H9 (cell line): ENCODE data around the gene CRY1. TPM values are rescaled to one million over a fixed set of nuclear protein-coding genes. Genes with fewer than 3 reads are reported as not detected.

ENCODE experiments used
- DNase-seq: peaks from one replicate; pipeline ENCODE4 v3.0.0-alpha.2; 2017
- H2AFZ ChIP-seq: one replicate; pipeline ENCODE4 v1.6.1; 2013; ENCODE audit warnings: mild to moderate bottlenecking, low read length, control low read depth, moderate library complexity
- H2AK5ac ChIP-seq: 2 replicates; pipeline ENCODE4 v1.6.1; 2013; ENCODE audit warnings: low read length, control low read depth, mixed read lengths; ENCODE audit not compliant: insufficient read length
- H2BK120ac ChIP-seq: one replicate; pipeline ENCODE4 v1.6.1; 2013; ENCODE audit warnings: low read depth, mild to moderate bottlenecking, low read length, control low read depth, inconsistent platforms; ENCODE audit not compliant: poor library complexity, severe bottlenecking
- H2BK12ac ChIP-seq: 2 replicates; pipeline ENCODE4 v1.6.1; 2013; ENCODE audit warnings: low read length, control low read depth, mixed read lengths, low read depth; ENCODE audit not compliant: insufficient read length
- H2BK15ac ChIP-seq: 2 replicates; pipeline ENCODE4 v1.6.1; 2013; ENCODE audit warnings: low read depth, low read length, control low read depth
- H2BK20ac ChIP-seq: one replicate; pipeline ENCODE4 v1.6.1; 2013; ENCODE audit warnings: low read depth, mild to moderate bottlenecking, low read length, control low read depth, inconsistent platforms; ENCODE audit not compliant: poor library complexity, severe bottlenecking
- H2BK5ac ChIP-seq: 2 replicates; pipeline ENCODE4 v1.6.1; 2013; ENCODE audit warnings: low read length, control low read depth, mixed read lengths; ENCODE audit not compliant: insufficient read length
- H3K14ac ChIP-seq: 2 replicates; pipeline ENCODE4 v1.6.1; 2013; ENCODE audit warnings: low read length, control low read depth; ENCODE audit not compliant: insufficient read depth
- H3K18ac ChIP-seq: 2 replicates; pipeline ENCODE4 v1.6.1; 2013; ENCODE audit warnings: low read depth, mild to moderate bottlenecking, mixed read lengths, low read length, control low read depth; ENCODE audit not compliant: insufficient read length
- H3K23ac ChIP-seq: 2 replicates; pipeline ENCODE4 v1.6.1; 2013; ENCODE audit warnings: low read length, control low read depth, mixed read lengths, low read depth; ENCODE audit not compliant: insufficient read length
- H3K23me2 ChIP-seq: 2 replicates; pipeline ENCODE4 v1.6.1; 2013; ENCODE audit warnings: low read depth, mild to moderate bottlenecking, mixed read lengths, low read length, control low read depth; ENCODE audit not compliant: insufficient read length, poor library complexity, severe bottlenecking
- H3K27ac ChIP-seq: 2 replicates; pipeline ENCODE4 v1.5.1; 2013; ENCODE audit warnings: low read length, control low read depth, mixed read lengths, low read depth; ENCODE audit not compliant: insufficient read length
- H3K27me3 ChIP-seq: 2 replicates; pipeline ENCODE4 v1.6.1; 2013; ENCODE audit warnings: low read length, control low read depth, inconsistent platforms; ENCODE audit not compliant: insufficient read depth
- H3K4ac ChIP-seq: 2 replicates; pipeline ENCODE4 v1.6.1; 2013; ENCODE audit warnings: low read depth, mild to moderate bottlenecking, control low read depth, inconsistent platforms, low read length, moderate library complexity
- H3K4me1 ChIP-seq: 2 replicates; pipeline ENCODE4 v1.6.1; 2013; ENCODE audit warnings: low read length, control low read depth, inconsistent platforms; ENCODE audit not compliant: insufficient read depth
- H3K4me2 ChIP-seq: 2 replicates; pipeline ENCODE4 v1.6.1; 2013; ENCODE audit warnings: low read length, control low read depth, mixed read lengths; ENCODE audit not compliant: insufficient read length, insufficient read depth
- H3K56ac ChIP-seq: 2 replicates; pipeline ENCODE4 v1.6.1; 2013; ENCODE audit warnings: low read depth, mild to moderate bottlenecking, mixed read lengths, low read length, control low read depth; ENCODE audit not compliant: insufficient read length
- H3K79me1 ChIP-seq: 2 replicates; pipeline ENCODE4 v1.6.1; 2013; ENCODE audit warnings: low read depth, mild to moderate bottlenecking, moderate library complexity, low read length, control low read depth, inconsistent platforms; ENCODE audit not compliant: insufficient read depth, poor library complexity, severe bottlenecking
- H3K79me2 ChIP-seq: 2 replicates; pipeline ENCODE4 v1.6.1; 2013; ENCODE audit warnings: low read length, control low read depth, inconsistent platforms; ENCODE audit not compliant: insufficient read depth
- H3K9ac ChIP-seq: 2 replicates; pipeline ENCODE4 v1.6.1; 2013; ENCODE audit warnings: low read length, control low read depth, mixed read lengths; ENCODE audit not compliant: insufficient read length; ENCODE audit errors: extremely low read depth
- H3K9me3 ChIP-seq: one replicate; pipeline ENCODE4 v1.6.1; 2013; ENCODE audit warnings: low read depth, low read length, inconsistent platforms; ENCODE audit not compliant: control insufficient read depth
- H3T11ph ChIP-seq: one replicate; pipeline ENCODE4 v1.6.1; 2013; ENCODE audit warnings: mild to moderate bottlenecking, low read length, control low read depth, inconsistent platforms
- H4K20me1 ChIP-seq: one replicate; pipeline ENCODE4 v1.6.1; 2013; ENCODE audit not compliant: control insufficient read depth, insufficient read length, insufficient read depth
- H4K5ac ChIP-seq: 2 replicates; pipeline ENCODE4 v1.6.1; 2013; ENCODE audit warnings: low read depth, mild to moderate bottlenecking, mixed read lengths, low read length, control low read depth; ENCODE audit not compliant: insufficient read length
- H4K8ac ChIP-seq: replicated peaks from 2 replicates; pipeline ENCODE4 v1.6.1; 2013; ENCODE audit warnings: low read length, control low read depth, mixed read lengths, low read depth; ENCODE audit not compliant: insufficient read length
- H4K91ac ChIP-seq: 2 replicates; pipeline ENCODE4 v1.6.1; 2013; ENCODE audit warnings: low read depth, mild to moderate bottlenecking, moderate library complexity, mixed read lengths, low read length, control low read depth; ENCODE audit not compliant: insufficient read length
- H3K27ac Mint-ChIP-seq, 3 experiments: 2 replicates in 2 of 3; 3 replicates in 1 of 3; pipeline ENCODE4 v1.8.0; 2020 to 2021; ENCODE audit warnings: mixed read lengths in 3 of 3, mild to moderate bottlenecking in 1 of 3, moderate library complexity in 1 of 3
- H3K27me3 Mint-ChIP-seq: 2 replicates; pipeline ENCODE4 v1.8.0; 2021; ENCODE audit warnings: low read depth, mild to moderate bottlenecking, moderate library complexity, mixed read lengths
- H3K36me3 Mint-ChIP-seq, 3 experiments: 2 replicates in 2 of 3; 3 replicates in 1 of 3; pipeline ENCODE4 v1.8.0; 2020 to 2021; ENCODE audit warnings: low read depth in 3 of 3, mixed read lengths in 3 of 3; ENCODE audit not compliant: insufficient read depth in 1 of 3
- H3K4me1 Mint-ChIP-seq, 2 experiments: 2 replicates each; pipeline ENCODE4 v1.8.0; 2020; ENCODE audit warnings: mixed read lengths in 2 of 2
- H3K4me3 Mint-ChIP-seq, 2 experiments: 2 replicates in 1 of 2; 3 replicates in 1 of 2; pipeline ENCODE4 v1.8.0; 2020 to 2021; ENCODE audit warnings: mild to moderate bottlenecking in 2 of 2, mixed read lengths in 2 of 2, moderate library complexity in 1 of 2
- H3K9me3 Mint-ChIP-seq, 2 experiments: 2 replicates in 1 of 2; 3 replicates in 1 of 2; pipeline ENCODE4 v1.8.0; 2020; ENCODE audit warnings: mild to moderate bottlenecking in 2 of 2, mixed read lengths in 2 of 2, moderate library complexity in 1 of 2
- WGBS: extraction: QIAGEN DNeasy Blood & Tissue Kit; methylation state at CpG from one replicate; pipeline ENCODE4 v1.1.7; 2013; ENCODE audit warnings: missing lambda C conversion rate, low lambda C conversion rate, mixed read lengths; ENCODE audit not compliant: insufficient read length; ENCODE audit errors: extremely low coverage; 5-methylcytosine and 5-hydroxymethylcytosine counted together
- total RNA-seq: library from RNA; stranded (reverse); gene quantifications from 2 replicates; pipeline ENCODE4 v1.2.1, GENCODE V29; 2021
- TF ChIP-seq, protein P1 (sequence below): fragments of 200-600 bp; sonication (generic); conservative IDR thresholded peaks from 3 replicates; pipeline ENCODE4 v1.8.0; 2021; ENCODE audit warnings: antibody characterized with exemption, mild to moderate bottlenecking

Gene CRY1
- total RNA-seq, 1 experiment from 2014 or later = 23.5 TPM

DNA sequence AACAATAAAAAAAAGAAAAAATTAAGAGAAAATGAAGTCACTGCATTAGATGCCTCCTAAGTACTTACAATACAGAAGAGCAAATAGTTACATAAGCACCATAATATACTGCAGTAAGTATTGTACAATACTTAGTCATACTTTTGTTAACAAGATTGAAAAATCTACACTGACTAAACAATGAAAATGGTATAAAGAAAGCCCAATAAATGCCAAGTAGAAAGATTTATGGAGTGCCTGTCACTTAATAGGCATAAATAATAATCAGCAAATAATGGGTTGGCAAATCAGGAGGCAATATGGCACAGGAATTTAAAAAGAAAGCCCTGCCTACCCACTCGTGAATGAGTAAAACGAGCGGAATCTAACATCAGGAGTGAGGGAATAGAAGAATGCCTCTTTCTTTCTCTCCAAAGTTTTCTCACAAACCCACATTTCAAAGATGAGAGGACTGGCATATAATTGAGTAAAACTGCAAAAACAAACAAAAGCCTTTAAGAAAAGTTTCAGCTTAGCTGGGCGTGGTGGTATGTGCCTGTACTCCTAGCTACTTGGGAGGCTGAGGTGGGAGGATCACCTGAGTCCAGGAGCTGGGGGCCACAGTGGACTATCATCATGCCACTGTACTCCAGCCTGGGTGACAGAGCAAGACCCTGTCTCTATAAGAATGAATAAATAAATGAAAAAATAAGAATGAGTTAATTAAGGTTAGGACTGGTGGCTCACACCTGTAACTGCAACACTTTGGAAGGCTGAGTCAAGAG, 36.1 kb downstream of the CRY1 start:
- H3K27ac Mint-ChIP-seq = no peak overlapping the region
- H2BK15ac ChIP-seq = no peak overlapping the region
- H3K56ac ChIP-seq = no peak overlapping the region
- H2AFZ ChIP-seq = no peak overlapping the region
- TF ChIP-seq, protein P1, sequence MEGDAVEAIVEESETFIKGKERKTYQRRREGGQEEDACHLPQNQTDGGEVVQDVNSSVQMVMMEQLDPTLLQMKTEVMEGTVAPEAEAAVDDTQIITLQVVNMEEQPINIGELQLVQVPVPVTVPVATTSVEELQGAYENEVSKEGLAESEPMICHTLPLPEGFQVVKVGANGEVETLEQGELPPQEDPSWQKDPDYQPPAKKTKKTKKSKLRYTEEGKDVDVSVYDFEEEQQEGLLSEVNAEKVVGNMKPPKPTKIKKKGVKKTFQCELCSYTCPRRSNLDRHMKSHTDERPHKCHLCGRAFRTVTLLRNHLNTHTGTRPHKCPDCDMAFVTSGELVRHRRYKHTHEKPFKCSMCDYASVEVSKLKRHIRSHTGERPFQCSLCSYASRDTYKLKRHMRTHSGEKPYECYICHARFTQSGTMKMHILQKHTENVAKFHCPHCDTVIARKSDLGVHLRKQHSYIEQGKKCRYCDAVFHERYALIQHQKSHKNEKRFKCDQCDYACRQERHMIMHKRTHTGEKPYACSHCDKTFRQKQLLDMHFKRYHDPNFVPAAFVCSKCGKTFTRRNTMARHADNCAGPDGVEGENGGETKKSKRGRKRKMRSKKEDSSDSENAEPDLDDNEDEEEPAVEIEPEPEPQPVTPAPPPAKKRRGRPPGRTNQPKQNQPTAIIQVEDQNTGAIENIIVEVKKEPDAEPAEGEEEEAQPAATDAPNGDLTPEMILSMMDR = no peak; the same call in 2 of the 3 replicates
- no peak overlapping the region for H3K27ac ChIP-seq
- peaks cover 12 to 13% of the 10 kb centered on the region in 2 experiments for H3K9me3 Mint-ChIP-seq
- peaks cover 4 to 15% (median 5%) of the 10 kb centered on the region in 3 experiments; a peak in 5 of 7 replicates for H3K36me3 Mint-ChIP-seq
- no peak overlapping the region for H2AK5ac ChIP-seq
- H2BK20ac ChIP-seq = no peak overlapping the region
- H3K4ac ChIP-seq = no peak overlapping the region
- H4K8ac ChIP-seq = no peak overlapping the region
- H4K91ac ChIP-seq = no peak overlapping the region
- no peak overlapping the region for H2BK5ac ChIP-seq
- H3K9ac ChIP-seq = no peak overlapping the region
- no peaks in the 10 kb centered on the region for H4K20me1 ChIP-seq
- no peaks in the 10 kb centered on the region for H3K79me2 ChIP-seq
- H3K4me1 ChIP-seq = no peaks in the 10 kb centered on the region
- no peak overlapping the region for H3K23ac ChIP-seq
- H3K18ac ChIP-seq = no peak overlapping the region
- no peak overlapping the region for H2BK120ac ChIP-seq
- H3K79me1 ChIP-seq = no peaks in the 10 kb centered on the region
- H3T11ph ChIP-seq = no peak overlapping the region
- H3K23me2 ChIP-seq = no peaks in the 10 kb centered on the region
- no peak overlapping the region for H3K14ac ChIP-seq
- H3K4me3 Mint-ChIP-seq = no peak overlapping the region
- H3K4me2 ChIP-seq = no peak overlapping the region
- no peak overlapping the region for H4K5ac ChIP-seq
- no peaks in the 10 kb centered on the region for H3K9me3 ChIP-seq
- no peaks in the 10 kb centered on the region for H3K27me3 ChIP-seq
- no peaks in the 10 kb centered on the region for H3K27me3 Mint-ChIP-seq
- H3K4me1 Mint-ChIP-seq = peaks cover 4 to 7% of the 10 kb centered on the region in 2 experiments; a peak in 3 of 4 replicates
- DNase-seq = no peak
- H2BK12ac ChIP-seq = no peak overlapping the region
- WGBS = no CpG with 5 or more reads among the region's 4 CpGs
